OCI-LY7 (cell line): ENCODE measurements around the gene DAZL. TPM values are rescaled to one million over a fixed set of nuclear protein-coding genes. Genes with fewer than 3 reads are reported as not detected.

Experiments used
- Bru-seq: library from RNA; stranded (reverse); fragments of 400-500 nt; gene quantifications from one replicate; lab custom pipeline; 2021; lab: Mats Ljungman, UMichigan
- BruChase-seq, 2 experiments: library from RNA; stranded (reverse); fragments of 400-500 nt; gene quantifications; one replicate each; lab custom pipeline; 2021; lab: Mats Ljungman, UMichigan
- BruUV-seq: library from RNA; stranded (reverse); fragments of 400-500 nt; replicated peaks from 2 replicates; lab custom pipeline; 2021; lab: Mats Ljungman, UMichigan
- CTCF ChIA-PET: fragments of 300-600 bp; sonication (Branson Sonifier 250); formaldehyde crosslinking; loops from one replicate; lab custom pipeline; 2022; ENCODE audit warnings: antibody characterized with exemption; ENCODE audit not compliant: unreplicated experiment; lab: Charles Lee
- POLR2A ChIA-PET: fragments of 300-600 bp; sonication (Branson Sonifier 250); formaldehyde crosslinking; loops from one replicate; lab custom pipeline; 2022; ENCODE audit warnings: antibody characterized with exemption; lab: Charles Lee
- DNase-seq: peaks from one replicate; pipeline ENCODE4 v3.0.0-alpha.2; 2015; ENCODE audit warnings: low spot score
- H2AFZ ChIP-seq: fragments of 200-600 bp; sonication (generic), shearing (Covaris generic); 2 replicates; pipeline ENCODE4 v1.6.1; 2014; ENCODE audit warnings: mild to moderate bottlenecking, antibody characterized with exemption, low read length, moderate library complexity
- H3K27ac ChIP-seq: fragments of 200-600 bp; sonication (generic); 2 replicates; pipeline ENCODE4 v1.5.1; 2014; ENCODE audit warnings: mixed run types, low read depth, mild to moderate bottlenecking, moderate library complexity, low read length, inconsistent platforms; ENCODE audit not compliant: poor library complexity, severe bottlenecking
- H3K36me3 ChIP-seq: fragments of 200-600 bp; sonication (generic); 2 replicates; pipeline ENCODE4 v1.6.1; 2014; ENCODE audit warnings: mild to moderate bottlenecking, antibody characterized with exemption, low read length, moderate library complexity, mixed read lengths; ENCODE audit not compliant: insufficient read depth
- H3K4me1 ChIP-seq: fragments of 200-600 bp; sonication (generic); 2 replicates; pipeline ENCODE4 v1.5.1; 2014; ENCODE audit warnings: mild to moderate bottlenecking, low read length; ENCODE audit not compliant: insufficient read depth, poor library complexity, severe bottlenecking
- H3K4me2 ChIP-seq: fragments of 200-600 bp; sonication (generic); 2 replicates; pipeline ENCODE4 v1.6.1; 2014; ENCODE audit warnings: mild to moderate bottlenecking, low read length
- H3K4me3 ChIP-seq: fragments of 200-600 bp; sonication (generic); 2 replicates; pipeline ENCODE4 v1.5.1; 2014; ENCODE audit warnings: mild to moderate bottlenecking, low read depth, low read length; ENCODE audit not compliant: poor library complexity, severe bottlenecking
- H3K79me2 ChIP-seq: fragments of 200-600 bp; sonication (generic); 2 replicates; pipeline ENCODE4 v1.6.1; 2016; ENCODE audit warnings: low read depth, mild to moderate bottlenecking, low read length, moderate library complexity, mixed read lengths; ENCODE audit not compliant: insufficient read depth
- H3K9me2 ChIP-seq: fragments of 200-600 bp; sonication (generic); 2 replicates; pipeline ENCODE4 v1.6.1; 2016; ENCODE audit warnings: mild to moderate bottlenecking, low read length, mixed read lengths; ENCODE audit not compliant: insufficient read depth
- H3K9me3 ChIP-seq: fragments of 200-600 bp; sonication (generic); 2 replicates; pipeline ENCODE4 v1.6.1; 2014; ENCODE audit warnings: mild to moderate bottlenecking, mixed run types, low read length, mixed read lengths
- H4K20me1 ChIP-seq: fragments of 200-600 bp; sonication (generic); 2 replicates; pipeline ENCODE4 v1.6.1; 2014; ENCODE audit warnings: mild to moderate bottlenecking, antibody characterized with exemption, low read length, moderate library complexity, mixed read lengths; ENCODE audit not compliant: insufficient read depth
- CTCF ChIP-seq: fragments of 200-600 bp; sonication (generic); conservative IDR thresholded peaks from 2 replicates; pipeline ENCODE4 v1.5.1; 2014; ENCODE audit warnings: mild to moderate bottlenecking, antibody characterized with exemption, low read length, moderate library complexity, mixed read lengths
- EZH2phosphoT487 ChIP-seq: fragments of 200-600 bp; sonication (generic); IDR thresholded peaks from 2 replicates; pipeline ENCODE4 v1.6.1; 2018; ENCODE audit warnings: low read depth, borderline replicate concordance, mild to moderate bottlenecking, mixed run types, antibody characterized with exemption, low read length, moderate library complexity, mixed read lengths
- intact Hi-C: fragments of 100-400 bp; cut with micrococcal nuclease; formaldehyde crosslinking; loops from one replicate; pipeline ENCODE4 v1.10.0; 2022; ENCODE audit not compliant: unreplicated experiment
- long read RNA-seq: library from polyadenylated mRNA; stranded (forward); transcript quantifications from one replicate; pipeline ENCODE4 v2.0.0, GENCODE V29; 2022
- total RNA-seq, 2 experiments: library from RNA; depleted of rRNA in 1 of 2; stranded (reverse); fragments of >200 nt in 1 of 2; shearing (Covaris generic) in 1 of 2; gene quantifications; 2 replicates each; pipeline ENCODE4 v1.2.3, GENCODE V29; 2014 to 2022

Gene DAZL, protein sequence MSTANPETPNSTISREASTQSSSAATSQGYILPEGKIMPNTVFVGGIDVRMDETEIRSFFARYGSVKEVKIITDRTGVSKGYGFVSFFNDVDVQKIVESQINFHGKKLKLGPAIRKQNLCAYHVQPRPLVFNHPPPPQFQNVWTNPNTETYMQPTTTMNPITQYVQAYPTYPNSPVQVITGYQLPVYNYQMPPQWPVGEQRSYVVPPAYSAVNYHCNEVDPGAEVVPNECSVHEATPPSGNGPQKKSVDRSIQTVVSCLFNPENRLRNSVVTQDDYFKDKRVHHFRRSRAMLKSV
- total RNA-seq (2014; rRNA removed; shearing (Covaris generic)) (not detected in 2 replicates), total RNA-seq (2022) (not detected in 2 replicates), Bru-seq, nascent RNA (percentile 7 among the genes with signal in this experiment), BruChase-seq, experiment 1, labeled RNA remaining after a 6-hour chase (percentile 7 among the genes with signal in this experiment), BruChase-seq, experiment 2, labeled RNA remaining after a 2-hour chase (percentile 6 among the genes with signal in this experiment)
- long read RNA-seq, result 0 reads

GRCh38 chr3:16604887-16605602 lies at the start of gene DAZL:
DAZL (minus strand) TSS chr3:16605423; CDS start chr3:16605205, 218 bp downstream.
- no peak for DNase-seq
- TF ChIP-seq CTCF (no peak), EZH2phosphoT487 (no peak)
- no TSS peak for BruUV-seq
- Histone ChIP-seq H3K4me3 (no peak within 1 kb of the TSS), H4K20me1 (no peaks in the 10 kb centered on the region), H3K4me1 (no peaks in the 10 kb centered on the region), H3K79me2 (no peaks in the 10 kb centered on the region), H3K36me3 (no peaks in the 10 kb centered on the region), H2AFZ (no peak within 1 kb of the TSS), H3K9me3 (no peaks in the 10 kb centered on the region), H3K27ac (no peak within 1 kb of the TSS), H3K9me2 (no peaks in the 10 kb centered on the region), H3K4me2 (no peak within 1 kb of the TSS)
- CTCF ChIA-PET, result interaction anchor here (0.6 kb wide), 1 partner anchor 578 kb away, joined by 6 read pairs; no protein-coding TSS in a partner anchor
- POLR2A ChIA-PET, result interaction anchor here (0.6 kb wide), 1 partner anchor 15 kb away, joined by 3 read pairs; no protein-coding TSS in a partner anchor
- intact Hi-C loops, result loop anchor here (5.0 kb wide), 1 partner anchor 427 kb away; no protein-coding TSS in a partner anchor

- H3K4me3 ChIP-seq, result no peak overlapping the region
- H3K4me1 ChIP-seq, result no peaks in the 10 kb centered on the region
- TF ChIP-seq CTCF, result no peak
- H3K27ac ChIP-seq, result no peak overlapping the region
- no peak overlapping the region for H3K4me2 ChIP-seq
- no TSS peak for BruUV-seq
- H3K36me3 ChIP-seq, result no peaks in the 10 kb centered on the region
- H3K9me3 ChIP-seq, result no peaks in the 10 kb centered on the region
- intact Hi-C loops, result no loop called here
- no peak for DNase-seq
- H3K9me2 ChIP-seq, result no peaks in the 10 kb centered on the region
- CTCF ChIA-PET, result no interaction called here
- H4K20me1 ChIP-seq, result no peaks in the 10 kb centered on the region
- no peak overlapping the region for H2AFZ ChIP-seq
- no peaks in the 10 kb centered on the region for H3K79me2 ChIP-seq
- POLR2A ChIA-PET, result interaction anchor here (1.1 kb wide), 1 partner anchor 10 kb away, joined by 3 read pairs; no protein-coding TSS in a partner anchor
These were observed 49.8 kb upstream of the DAZL start for GRCh38 chr3:16654976-16655375.
